T-helper 1 cell treated with Interleukin-12 subunit alpha and Interleukin-12 subunit beta and Interleukin-4 antibody, amounts not matched to agents 30 μg/mL and 1 μg/mL, for 36 hours (primary cell): ENCODE results near the gene POTEC.
"Not testable (repeated sequence)": the region's sequence is repeated elsewhere in the genome, so short reads cannot be mapped to it uniquely, and the experiment has no call there.

Experiments used
- H3K27ac Mint-ChIP-seq: one replicate; pipeline ENCODE4 v1.8.0; 2021; ENCODE audit warnings: mild to moderate bottlenecking, mixed read lengths
- H3K27me3 Mint-ChIP-seq: one replicate; pipeline ENCODE4 v1.8.0; 2021; ENCODE audit warnings: low read depth, mixed read lengths
- H3K36me3 Mint-ChIP-seq: one replicate; pipeline ENCODE4 v1.8.0; 2021; ENCODE audit warnings: low read depth, mixed read lengths
- H3K4me1 Mint-ChIP-seq: one replicate; pipeline ENCODE4 v1.8.0; 2021; ENCODE audit warnings: low read depth, mixed read lengths
- H3K4me3 Mint-ChIP-seq: one replicate; pipeline ENCODE4 v1.8.0; 2021; ENCODE audit warnings: mild to moderate bottlenecking, moderate library complexity, mixed read lengths
- H3K9me3 Mint-ChIP-seq: one replicate; pipeline ENCODE4 v1.8.0; 2021; ENCODE audit warnings: mixed read lengths

POTEC gene

DNA sequence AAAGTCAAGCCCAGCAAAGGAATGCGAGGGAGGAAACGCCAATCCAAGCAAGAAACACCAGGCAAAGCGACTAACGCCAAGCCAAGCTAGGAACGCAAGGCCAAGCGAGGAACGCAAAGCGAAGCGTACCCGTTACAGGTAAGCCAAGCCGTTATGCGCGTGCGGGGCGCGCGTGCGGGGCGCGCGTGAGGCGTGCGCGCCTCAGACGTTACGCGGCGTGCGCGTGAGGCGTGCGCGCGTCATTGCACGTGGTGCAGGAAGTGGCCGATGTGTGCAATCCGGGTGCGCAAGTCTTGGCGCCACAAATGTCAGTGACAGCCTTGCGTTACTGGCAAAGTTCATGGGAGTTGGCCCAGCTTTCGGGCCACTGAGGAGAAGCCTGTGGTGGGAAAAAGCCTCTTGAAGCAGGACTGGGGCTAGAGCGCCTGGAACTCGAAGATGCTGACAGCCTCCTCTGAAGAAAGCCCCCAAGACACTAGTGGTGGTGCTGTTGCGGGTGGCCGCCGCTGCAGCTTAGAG is at the start of gene POTEC:
Gene POTEC (minus strand): TSS at position 155 of the 519 bp plus-strand sequence. CDS start 454 bp downstream, outside the sequence.
- H3K27ac Mint-ChIP-seq, result not testable (repeated sequence)

DNA sequence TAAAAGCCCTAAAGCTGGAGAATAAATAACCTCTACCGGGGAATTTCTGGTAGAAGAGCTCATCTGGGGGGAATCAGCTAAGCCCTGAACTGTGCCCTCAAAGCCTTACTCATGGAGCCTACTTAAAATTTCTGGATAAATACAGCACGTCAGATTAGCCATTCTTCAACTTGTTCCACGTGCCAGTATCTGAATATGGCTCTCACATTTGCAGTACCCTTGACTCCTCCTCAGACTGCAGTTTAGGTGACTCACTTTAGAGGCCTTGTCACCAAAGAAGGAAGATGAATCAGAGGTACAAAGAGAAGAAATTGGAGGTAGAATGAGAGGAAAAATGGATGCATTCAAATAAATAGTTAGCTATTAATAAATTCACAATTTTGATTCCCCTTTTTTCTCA is 34.6 kb upstream of the POTEC start:
- Mint-ChIP-seq H3K36me3 (no peaks in the 10 kb centered on the region), H3K4me1 (no peaks in the 10 kb centered on the region), H3K9me3 (peaks cover 3% of the 10 kb centered on the region), H3K4me3 (no peak overlapping the region), H3K27me3 (no peaks in the 10 kb centered on the region), H3K27ac (no peak overlapping the region)

More for the DNA sequence above, at the start of gene POTEC:
- H3K9me3 Mint-ChIP-seq, H3K27me3 Mint-ChIP-seq, H3K4me3 Mint-ChIP-seq, H3K4me1 Mint-ChIP-seq, H3K36me3 Mint-ChIP-seq: not testable (repeated sequence)

DNA sequence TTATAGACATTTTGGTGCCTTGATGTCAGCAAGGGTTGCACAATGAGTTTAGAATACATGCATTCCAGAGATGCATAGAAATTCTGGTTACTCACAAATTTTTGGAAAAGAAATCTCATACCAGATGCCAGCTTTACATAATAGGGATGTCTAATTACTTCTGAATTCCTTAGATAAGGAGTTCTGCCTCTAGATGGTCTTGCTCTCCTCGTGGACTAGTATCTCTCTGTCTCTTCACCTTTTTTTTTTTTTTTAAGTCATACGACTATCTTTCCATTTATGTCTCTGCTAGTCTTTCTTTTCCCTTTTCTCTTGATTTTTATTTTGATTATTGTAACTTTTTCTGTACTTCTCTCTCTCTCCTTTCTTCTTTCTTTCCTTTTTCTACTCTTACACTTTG is 16.1 kb upstream of the POTEC start:
- not testable (repeated sequence) for H3K36me3 Mint-ChIP-seq, H3K4me1 Mint-ChIP-seq, H3K9me3 Mint-ChIP-seq, H3K4me3 Mint-ChIP-seq, H3K27ac Mint-ChIP-seq, H3K27me3 Mint-ChIP-seq

DNA sequence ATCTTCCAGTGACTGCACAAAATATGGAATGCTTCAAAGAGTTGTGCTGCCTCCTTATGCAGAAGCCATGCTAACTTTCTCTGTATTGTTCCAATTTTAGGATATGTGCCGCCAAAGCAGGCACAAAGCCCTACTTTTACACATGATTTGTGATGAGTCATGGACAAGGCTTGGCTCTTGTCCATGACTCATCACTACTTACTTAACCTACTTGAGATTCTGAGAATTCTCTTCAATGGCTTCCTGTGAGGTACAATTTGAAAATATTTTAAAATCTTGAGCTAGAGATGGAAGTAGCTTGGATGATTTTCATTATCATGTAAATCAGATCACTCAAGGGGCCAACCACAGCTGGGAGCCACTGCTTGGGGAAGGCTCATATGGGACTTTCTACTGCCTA is 11.7 kb downstream of the POTEC start:
- H3K4me3 Mint-ChIP-seq, H3K4me1 Mint-ChIP-seq, H3K27ac Mint-ChIP-seq, H3K9me3 Mint-ChIP-seq, H3K36me3 Mint-ChIP-seq, H3K27me3 Mint-ChIP-seq: not testable (repeated sequence)

DNA sequence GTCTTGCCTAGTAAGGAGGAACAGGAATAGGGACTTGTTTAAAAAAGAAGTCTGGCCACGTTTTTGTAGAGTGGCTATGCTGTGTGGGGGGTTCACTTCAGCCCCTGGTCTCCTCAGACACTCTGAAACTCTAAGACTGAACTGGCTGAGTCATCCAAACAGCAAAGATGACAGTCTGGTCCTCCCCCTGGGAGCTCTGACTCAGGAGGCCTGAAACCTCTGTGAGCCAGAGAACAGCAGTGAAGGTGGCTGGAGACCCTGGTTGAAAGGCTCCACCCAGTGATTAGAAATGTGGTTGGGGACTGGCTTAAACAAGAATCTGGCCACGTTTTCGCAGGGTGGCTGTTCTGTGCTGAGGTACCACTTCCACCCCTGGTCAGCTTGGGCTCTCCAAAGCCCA is 32.7 kb downstream of the POTEC start:
- not testable (repeated sequence) for H3K4me1 Mint-ChIP-seq, H3K36me3 Mint-ChIP-seq, H3K27me3 Mint-ChIP-seq, H3K4me3 Mint-ChIP-seq, H3K9me3 Mint-ChIP-seq, H3K27ac Mint-ChIP-seq

DNA sequence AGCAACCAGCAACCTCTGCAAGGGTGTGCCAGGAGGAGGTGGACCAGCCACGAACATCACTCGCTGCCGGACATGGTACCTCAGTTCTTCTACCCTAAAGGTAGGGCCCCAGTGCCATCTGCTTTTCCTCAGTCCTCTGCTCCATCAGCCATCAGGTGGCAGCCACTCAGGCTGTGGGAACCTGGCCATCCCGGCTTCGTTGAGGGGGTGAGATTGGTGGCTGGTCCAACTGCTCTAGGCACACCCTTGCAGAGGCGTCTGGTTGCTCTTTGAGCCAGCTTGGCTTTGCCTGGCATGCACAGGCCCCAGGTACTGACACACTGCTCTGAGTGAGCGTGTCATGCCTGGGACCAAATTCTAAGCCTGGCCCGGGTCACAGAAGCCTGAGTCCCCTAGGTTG is 39.7 kb downstream of the POTEC start:
- H3K9me3 Mint-ChIP-seq, H3K27ac Mint-ChIP-seq, H3K36me3 Mint-ChIP-seq, H3K4me1 Mint-ChIP-seq, H3K4me3 Mint-ChIP-seq, H3K27me3 Mint-ChIP-seq: not testable (repeated sequence)

DNA sequence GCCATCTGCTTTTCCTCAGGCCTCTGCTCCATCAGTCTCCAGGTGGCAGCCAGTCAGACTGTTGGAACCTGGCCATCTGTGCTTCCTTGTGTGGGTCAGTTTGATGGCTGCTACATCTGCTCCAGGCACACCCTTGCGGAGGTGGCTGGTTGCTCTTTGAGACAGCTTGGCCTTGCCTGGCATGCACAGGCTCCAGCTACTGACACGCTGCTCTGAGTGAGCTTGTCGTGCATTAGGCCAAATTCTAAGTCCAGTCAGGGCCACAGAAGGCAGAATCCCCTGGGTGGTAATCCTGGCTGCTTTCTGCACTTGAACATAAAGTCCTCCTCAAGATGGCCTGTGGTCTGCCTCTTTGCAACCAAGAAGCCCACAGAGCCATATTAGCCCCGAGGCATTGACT is 41.5 kb downstream of the POTEC start:
- not testable (repeated sequence) for H3K27me3 Mint-ChIP-seq

DNA sequence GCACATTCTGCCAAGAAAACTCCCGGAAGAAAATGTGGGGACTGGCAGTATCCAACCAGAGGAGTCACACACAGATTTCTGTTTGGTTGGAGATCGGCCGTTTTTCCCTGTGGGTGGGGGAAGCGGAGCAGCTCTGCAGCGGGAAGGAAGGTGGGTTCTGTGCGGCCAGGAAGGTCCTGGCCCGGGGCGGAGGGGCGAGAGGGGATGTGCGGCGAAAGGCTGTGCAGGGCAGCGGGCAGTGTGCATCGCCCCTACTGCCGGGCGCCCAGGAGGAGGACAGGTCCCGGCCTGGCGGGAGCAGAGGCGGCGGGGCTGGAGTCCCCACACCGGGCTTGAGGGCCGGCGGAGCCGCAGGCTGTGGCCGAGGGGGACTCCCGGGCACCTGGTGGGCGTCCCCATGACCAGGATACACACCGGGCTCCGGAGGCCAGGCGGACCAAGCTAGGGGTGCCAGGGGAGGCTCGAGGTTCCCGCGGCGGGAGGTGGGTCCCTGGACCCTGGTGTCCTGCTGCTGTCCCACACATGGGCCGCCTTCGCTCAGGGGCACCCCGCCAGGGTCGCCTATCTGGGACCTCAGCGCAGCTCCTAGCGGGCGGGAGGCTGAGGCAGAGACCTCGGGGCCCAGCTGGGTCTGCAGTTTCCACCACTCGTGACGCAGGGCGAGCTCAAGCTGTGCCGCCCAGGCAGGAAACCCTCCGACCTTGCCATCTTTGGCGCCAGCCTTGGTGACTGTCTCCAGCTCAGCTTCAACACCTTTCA is 54.0 kb downstream of the POTEC start:
- H3K9me3 Mint-ChIP-seq, H3K27me3 Mint-ChIP-seq, H3K4me3 Mint-ChIP-seq, H3K27ac Mint-ChIP-seq, H3K36me3 Mint-ChIP-seq, H3K4me1 Mint-ChIP-seq: not testable (repeated sequence)

More for the DNA sequence above, 41.5 kb downstream of the POTEC start:
- not testable (repeated sequence) for H3K27ac Mint-ChIP-seq, H3K9me3 Mint-ChIP-seq, H3K4me3 Mint-ChIP-seq, H3K4me1 Mint-ChIP-seq, H3K36me3 Mint-ChIP-seq

DNA sequence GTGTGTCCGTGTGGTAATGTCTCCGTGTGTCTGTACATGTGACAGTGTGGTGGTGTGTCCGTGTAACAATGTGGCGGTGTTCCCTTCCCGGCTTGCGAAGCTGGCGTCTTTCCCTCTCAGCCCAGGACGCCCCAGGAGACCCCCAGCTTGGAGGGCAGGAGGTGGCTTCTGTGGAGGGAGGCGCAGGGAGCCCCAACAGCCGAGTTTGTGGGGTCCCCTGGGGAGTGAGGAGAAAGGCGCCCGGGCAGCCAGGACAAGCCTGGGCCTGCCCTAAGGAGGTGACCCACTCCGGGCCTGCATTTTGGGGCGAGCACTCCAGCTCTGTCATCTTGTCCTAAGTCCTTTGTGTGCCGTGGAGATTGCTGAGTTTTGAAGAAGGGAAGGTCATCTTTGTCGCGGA is 54.6 kb downstream of the POTEC start:
- H3K27me3 Mint-ChIP-seq, H3K4me3 Mint-ChIP-seq, H3K9me3 Mint-ChIP-seq, H3K27ac Mint-ChIP-seq, H3K36me3 Mint-ChIP-seq, H3K4me1 Mint-ChIP-seq: not testable (repeated sequence)

DNA sequence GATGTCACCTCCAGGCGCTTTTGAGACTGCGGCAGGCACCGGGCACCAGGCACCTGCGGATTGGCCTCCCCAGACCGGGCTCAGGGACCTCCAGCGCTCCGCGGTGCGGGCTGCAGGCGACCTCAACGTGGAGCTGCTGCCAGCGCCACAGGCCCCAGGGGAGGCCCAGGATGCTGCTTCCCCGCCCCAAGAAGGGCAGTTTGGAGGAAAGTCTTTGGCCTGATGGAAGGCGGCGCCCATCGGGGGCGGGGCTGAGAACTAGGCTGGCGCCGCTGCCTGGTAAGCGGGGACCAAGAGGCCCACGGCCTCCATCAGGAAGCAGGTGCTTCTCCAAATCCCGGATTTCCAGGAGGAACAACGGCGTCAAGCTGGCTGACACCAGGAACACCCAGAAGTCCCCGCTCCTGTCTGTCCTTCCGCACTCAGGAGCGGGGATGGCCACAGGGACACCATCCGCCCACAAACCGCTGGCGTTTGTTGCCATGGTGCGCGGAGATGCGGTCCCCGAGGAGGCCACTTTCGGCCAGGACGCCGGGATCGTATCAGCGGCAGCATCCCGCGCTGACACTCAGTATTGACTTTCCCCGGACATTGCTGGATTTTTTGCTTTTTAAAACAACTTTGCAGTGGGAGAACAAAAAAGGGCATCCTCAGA is 56.3 kb downstream of the POTEC start:
- not testable (repeated sequence) for H3K27me3 Mint-ChIP-seq, H3K9me3 Mint-ChIP-seq, H3K4me3 Mint-ChIP-seq, H3K36me3 Mint-ChIP-seq, H3K27ac Mint-ChIP-seq, H3K4me1 Mint-ChIP-seq

DNA sequence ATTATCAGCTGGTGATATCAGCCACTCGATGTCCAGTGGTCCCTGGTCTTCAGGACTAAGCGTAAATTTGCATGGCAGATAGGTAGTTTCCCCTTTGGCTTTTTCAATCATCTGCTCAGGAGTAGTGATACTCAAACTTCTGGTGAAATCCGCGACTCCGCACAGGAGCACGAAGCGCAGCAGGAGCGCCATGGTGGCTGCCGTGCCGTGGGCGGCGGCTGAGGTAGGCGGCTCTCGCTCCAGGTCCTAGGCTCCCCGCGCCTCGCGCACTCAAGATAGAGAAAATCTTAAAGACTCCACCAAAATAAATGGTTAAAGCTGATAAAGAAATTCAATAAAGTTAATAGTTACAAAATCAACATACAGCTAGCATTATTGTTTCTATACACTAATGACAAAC is 64.3 kb downstream of the POTEC start:
- not testable (repeated sequence) for H3K4me1 Mint-ChIP-seq

DNA sequence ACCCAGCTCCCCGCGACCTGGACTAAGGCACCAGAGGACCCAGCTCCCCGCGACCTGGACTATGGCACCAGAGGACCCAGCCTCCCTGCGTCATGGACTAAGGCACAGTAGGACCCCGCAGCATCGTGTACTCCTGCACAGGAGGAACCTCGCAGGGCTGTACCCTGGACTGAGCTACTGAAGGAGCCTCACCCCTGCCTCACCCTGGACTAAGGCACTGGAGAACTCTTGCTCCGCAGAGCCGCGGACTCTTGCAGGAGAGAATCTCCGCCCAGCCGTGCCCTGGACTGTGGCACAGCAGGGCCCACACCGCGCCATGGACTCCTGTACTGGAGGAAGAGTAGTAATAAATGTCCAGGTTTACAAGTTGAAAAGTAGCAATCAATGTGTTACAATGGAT is 67.9 kb downstream of the POTEC start:
- H3K27me3 Mint-ChIP-seq, H3K36me3 Mint-ChIP-seq, H3K4me1 Mint-ChIP-seq, H3K27ac Mint-ChIP-seq, H3K4me3 Mint-ChIP-seq, H3K9me3 Mint-ChIP-seq: not testable (repeated sequence)

More for the DNA sequence above, 64.3 kb downstream of the POTEC start:
- H3K27ac Mint-ChIP-seq, H3K36me3 Mint-ChIP-seq, H3K27me3 Mint-ChIP-seq, H3K9me3 Mint-ChIP-seq, H3K4me3 Mint-ChIP-seq: not testable (repeated sequence)

DNA sequence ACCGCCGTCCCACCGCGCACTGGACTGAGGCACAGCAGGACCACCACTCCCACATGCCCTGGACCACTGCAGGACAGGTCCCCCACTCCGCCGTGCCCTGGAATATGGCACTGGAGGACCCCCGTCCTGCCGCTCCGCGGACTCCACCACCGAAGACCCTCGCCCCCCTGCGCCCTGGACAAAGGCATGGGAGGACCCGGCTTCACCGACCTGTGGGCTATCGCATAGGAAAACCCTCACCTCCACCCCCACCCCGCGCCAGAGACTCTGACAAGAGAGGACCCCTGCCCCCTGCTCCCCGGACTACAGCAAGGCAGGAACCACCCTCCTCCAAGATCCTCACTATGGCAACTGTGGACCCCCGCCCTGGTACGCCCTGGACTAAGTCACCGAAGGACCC is 68.6 kb downstream of the POTEC start:
- H3K9me3 Mint-ChIP-seq, H3K27me3 Mint-ChIP-seq, H3K36me3 Mint-ChIP-seq, H3K27ac Mint-ChIP-seq, H3K4me1 Mint-ChIP-seq, H3K4me3 Mint-ChIP-seq: not testable (repeated sequence)

DNA sequence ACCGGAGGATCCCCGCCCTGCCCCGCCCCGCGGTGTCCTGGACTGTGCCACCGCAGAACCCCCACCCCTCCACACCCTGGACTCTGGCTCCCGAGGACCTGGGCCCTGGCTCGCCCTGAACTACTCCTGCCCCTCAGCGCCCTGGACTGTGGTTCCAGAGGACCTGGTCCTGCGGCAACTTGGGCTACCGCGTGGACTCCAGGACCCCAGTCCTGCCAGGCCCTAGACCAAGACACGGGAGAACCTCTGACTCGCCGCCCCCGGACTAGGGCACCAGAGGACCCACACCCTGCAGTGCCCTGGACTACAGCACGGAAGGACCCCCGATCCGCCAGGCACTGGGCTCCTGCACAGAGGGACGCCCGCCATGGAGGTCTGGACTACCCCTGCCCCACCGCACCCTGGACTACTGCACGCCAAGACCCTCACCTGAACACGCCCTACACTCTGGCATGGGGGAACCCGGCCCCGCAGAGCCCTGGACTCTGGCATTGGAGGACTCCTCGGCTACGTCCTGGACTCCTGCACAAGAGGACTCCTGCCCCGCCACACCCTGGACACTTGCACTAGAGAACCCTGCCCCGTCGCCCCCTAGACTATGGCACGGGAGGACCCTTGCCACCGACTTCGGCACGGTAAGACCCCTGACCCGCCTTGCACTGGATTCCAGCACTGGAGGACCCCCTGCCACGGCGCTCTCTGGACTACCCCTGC is 69.2 kb downstream of the POTEC start:
- not testable (repeated sequence) for H3K4me3 Mint-ChIP-seq, H3K36me3 Mint-ChIP-seq, H3K4me1 Mint-ChIP-seq, H3K27me3 Mint-ChIP-seq, H3K9me3 Mint-ChIP-seq, H3K27ac Mint-ChIP-seq

DNA sequence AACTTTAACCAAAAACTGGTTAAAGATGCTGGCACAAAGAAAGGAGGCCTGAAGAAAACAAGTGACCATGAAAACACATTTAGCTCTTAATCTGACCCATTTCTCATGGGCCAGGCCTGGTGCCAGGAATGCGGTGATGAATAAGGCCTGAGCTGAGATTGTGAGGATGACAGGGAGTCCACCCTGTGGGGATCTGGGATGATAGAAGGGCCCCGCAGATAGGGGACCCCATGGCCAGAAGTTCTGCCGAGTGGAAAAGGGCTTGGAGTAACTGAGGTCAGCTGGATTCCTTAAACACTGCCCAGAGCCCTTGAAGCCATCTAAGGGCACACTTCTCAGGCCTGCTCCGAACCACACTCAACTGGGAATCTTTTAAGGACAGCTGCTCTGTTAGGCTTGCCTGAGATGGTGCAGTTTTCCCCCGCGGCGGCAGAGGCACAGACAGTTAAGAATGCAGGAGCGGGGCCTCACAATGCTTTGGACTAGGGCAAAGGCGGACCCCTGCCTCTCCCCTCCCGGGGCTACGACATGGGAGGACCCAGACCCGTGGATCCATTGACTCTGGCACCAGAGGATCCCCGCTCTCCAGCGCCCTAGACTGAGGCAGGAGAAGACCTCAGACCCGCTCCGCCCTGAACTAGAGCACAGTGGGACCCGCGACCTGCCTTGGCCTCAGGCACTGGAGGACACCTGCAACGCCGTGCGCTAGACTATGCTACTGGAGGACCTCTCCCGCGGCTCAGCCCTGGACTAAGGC is 70.0 kb downstream of the POTEC start:
- H3K4me1 Mint-ChIP-seq, H3K4me3 Mint-ChIP-seq, H3K27me3 Mint-ChIP-seq, H3K36me3 Mint-ChIP-seq, H3K9me3 Mint-ChIP-seq, H3K27ac Mint-ChIP-seq: not testable (repeated sequence)
